GM12878 (cell line): ENCODE data around the gene CRY1. TPM values are rescaled to one million over a fixed set of nuclear protein-coding genes. Genes with fewer than 3 reads are reported as not detected.

Experiments used
- ATAC-seq: fragments of 200-7000 bp; cut with Tn5 transposase; 3 replicates; pipeline ENCODE4 v1.9.1; 2020; ENCODE audit warnings: mild to moderate bottlenecking, moderate library complexity
- BruUV-seq: library from RNA; stranded (reverse); fragments of 400-500 nt; replicated peaks from 2 replicates; lab custom pipeline; 2021; lab: Mats Ljungman, UMichigan
- CTCF ChIA-PET: fragments of 300-600 bp; sonication (Branson Sonifier 250); formaldehyde crosslinking; extraction: SDS; loops from one replicate; lab custom pipeline; 2021; ENCODE audit warnings: inconsistent platforms; lab: Yijun Ruan, JAX
- POLR2A ChIA-PET: fragments of 350-600 bp; formaldehyde crosslinking; extraction: SDS; loops from one replicate; lab custom pipeline; 2021; ENCODE audit warnings: inconsistent platforms; lab: Charles Lee
- RAD21 ChIA-PET: fragments of 300-600 bp; sonication (Branson Sonifier 250); formaldehyde crosslinking; loops from one replicate; lab custom pipeline; 2023; ENCODE audit warnings: antibody characterized with exemption; ENCODE audit not compliant: unreplicated experiment; lab: Charles Lee
- SMC1A ChIA-PET: fragments of 300-600 bp; sonication (Branson Sonifier 250); formaldehyde crosslinking; loops from one replicate; lab custom pipeline; 2023; ENCODE audit not compliant: unreplicated experiment, uncharacterized antibody; lab: Charles Lee
- DNase-seq: peaks from one replicate; pipeline ENCODE4 v3.0.0-alpha.2; 2011; ENCODE audit warnings: low read depth, low spot score
- FAIRE-seq: peaks from 3 replicates; lab custom pipeline; 2011; peaks lifted over from hg19 to GRCh38; lab: Jason Lieb, UNC
- H2AFZ ChIP-seq: 2 replicates; pipeline ENCODE4 v1.6.0; 2011; ENCODE audit warnings: low read depth, low read length, control low read depth; ENCODE audit not compliant: control insufficient read depth
- H3K27ac ChIP-seq: 2 replicates; pipeline ENCODE4 v1.5.1; 2011; ENCODE audit warnings: control low read depth; ENCODE audit not compliant: control insufficient read depth, insufficient read depth
- H3K27me3 ChIP-seq, 2 experiments: replicated peaks in 1 of 2; 2 replicates each; pipeline versions ENCODE4 v1.6.0 to v1.6.1; 2011; ENCODE audit warnings: low read length in 1 of 2; ENCODE audit not compliant: control insufficient read depth in 2 of 2, insufficient read depth in 2 of 2
- H3K36me3 ChIP-seq, 2 experiments: 2 replicates each; pipeline ENCODE4 v1.5.1; 2011; ENCODE audit warnings: low read length in 1 of 2; ENCODE audit not compliant: control insufficient read depth in 2 of 2, insufficient read depth in 2 of 2
- H3K4me1 ChIP-seq: 2 replicates; pipeline ENCODE4 v1.6.1; 2011; ENCODE audit warnings: mild to moderate bottlenecking, low read length, moderate library complexity, mixed read lengths; ENCODE audit not compliant: control insufficient read depth, insufficient read depth
- H3K4me2 ChIP-seq: 2 replicates; pipeline ENCODE4 v1.6.0; 2011; ENCODE audit warnings: control low read depth; ENCODE audit not compliant: control insufficient read depth, insufficient read depth
- H3K4me3 ChIP-seq: fragments of 200-600 bp; sonication (generic); 2 replicates; pipeline ENCODE4 v1.5.1; 2016
- H3K79me2 ChIP-seq: 2 replicates; pipeline ENCODE4 v1.6.0; 2011; ENCODE audit warnings: low read length; ENCODE audit not compliant: control insufficient read depth, insufficient read depth
- H3K9ac ChIP-seq: 2 replicates; pipeline ENCODE4 v1.8.0; 2011; ENCODE audit warnings: low read length, control low read depth, mixed read lengths; ENCODE audit not compliant: control insufficient read depth, insufficient read depth
- H3K9me3 ChIP-seq: replicated peaks from 3 replicates; pipeline ENCODE4 v1.5.1; 2011; ENCODE audit warnings: mild to moderate bottlenecking, low read length; ENCODE audit not compliant: control insufficient read depth, insufficient read depth
- H4K20me1 ChIP-seq: 2 replicates; pipeline ENCODE4 v1.6.0; 2011; ENCODE audit not compliant: control insufficient read depth, insufficient read depth
- BACH1 ChIP-seq: fragments of 450-650 bp; IDR thresholded peaks from 2 replicates; pipeline ENCODE4 v1.6.1; 2017; ENCODE audit warnings: mild to moderate bottlenecking, borderline replicate concordance
- EP300 ChIP-seq, 2 experiments: fragments of 150-350 bp in 1 of 2; IDR thresholded peaks; 2 replicates each; pipeline ENCODE4 v1.6.1; 2011 to 2012; ENCODE audit warnings: low read depth in 2 of 2, low read length in 2 of 2, borderline replicate concordance in 1 of 2, improper control_type of control experiment in 1 of 2, inconsistent platforms in 1 of 2; ENCODE audit not compliant: control insufficient read depth in 1 of 2
- HDAC2 ChIP-seq: fragments of 200-600 bp; sonication (generic); IDR thresholded peaks from 2 replicates; pipeline ENCODE4 v1.6.1; 2017
- IRF4 ChIP-seq: IDR thresholded peaks from 2 replicates; pipeline ENCODE4 v1.6.1; 2011; ENCODE audit warnings: low read depth, low read length
- KAT2A ChIP-seq: conservative IDR thresholded peaks from 2 replicates; pipeline ENCODE4 v1.6.1; 2011; ENCODE audit warnings: low read depth, low read length; ENCODE audit not compliant: control insufficient read depth
- NBN ChIP-seq: fragments of 450-650 bp; IDR thresholded peaks from 2 replicates; pipeline ENCODE4 v1.6.1; 2016
- RELA ChIP-seq: fragments of 450-650 bp; IDR thresholded peaks from 2 replicates; pipeline ENCODE4 v1.8.0; 2014; ENCODE audit warnings: borderline replicate concordance; ENCODE audit not compliant: partially characterized antibody
- YY1 ChIP-seq: IDR thresholded peaks from 2 replicates; pipeline ENCODE4 v1.6.1; 2011; ENCODE audit warnings: low read depth, mild to moderate bottlenecking, low read length
- ZBTB4 ChIP-seq: fragments of 450-650 bp; formaldehyde crosslinking; IDR thresholded peaks from 2 replicates; pipeline ENCODE4 v1.4.0; 2022; ENCODE audit warnings: mild to moderate bottlenecking, moderate library complexity
- ZBTB40 ChIP-seq: fragments of 450-650 bp; IDR thresholded peaks from 2 replicates; pipeline ENCODE4 v1.6.1; 2016; ENCODE audit warnings: mild to moderate bottlenecking, moderate library complexity, borderline replicate concordance
- ZNF384 ChIP-seq: IDR thresholded peaks from 2 replicates; pipeline ENCODE4 v1.6.1; 2012; ENCODE audit warnings: low read depth, mild to moderate bottlenecking, low read length, improper control_type of control experiment, borderline replicate concordance
- WGBS: methylation state at CpG from one replicate; pipeline ENCODE4 v1.1.6; 2016; ENCODE audit warnings: low lambda C conversion rate; ENCODE audit not compliant: insufficient replicate concordance, insufficient coverage; ENCODE audit errors: missing lambda C conversion rate; 5-methylcytosine and 5-hydroxymethylcytosine counted together
- in situ Hi-C: fragments of 300-500 bp; cut with MboI; formaldehyde crosslinking; loops from 9 replicates; pipeline ENCODE4 v1.14.3; 2018; ENCODE audit warnings: mixed read lengths
- intact Hi-C: fragments of 100-400 bp; cut with micrococcal nuclease; formaldehyde crosslinking; loops from one replicate; pipeline ENCODE4 v1.14.2; 2022; ENCODE audit not compliant: unreplicated experiment
- polyA plus RNA-seq, 11 experiments: library from polyadenylated mRNA; depleted of rRNA in 4 of 11; unstranded in 6 of 11; stranded (reverse) in 5 of 11; fragments of >200 nt; fragmentation: Nextera tagmentation in 4 of 11; fragmentation: Illumina TruSeq in 1 of 11; extraction: Ambion mirVana in 4 of 11; extraction: Trizol in 1 of 11; gene quantifications; 1 replicate in 1 of 11; 2 replicates in 10 of 11; pipeline versions ENCODE4 v1.2.1 to v1.2.3, GENCODE V29; 2011 to 2016; ENCODE audit warnings: inconsistent platforms in 2 of 11, missing spikeins in 2 of 11, low read depth in 1 of 11
- total RNA-seq, 4 experiments: library from RNA; depleted of rRNA in 3 of 4; stranded (reverse); fragments of >200 nt in 3 of 4; fragmentation: Illumina TruSeq in 1 of 4; extraction: Trizol in 1 of 4; gene quantifications; 2 replicates each; pipeline versions ENCODE4 v1.2.1 to v1.2.3, GENCODE V29; 2013 to 2021
- TF ChIP-seq, protein P1 (sequence below): IDR thresholded peaks from 2 replicates; pipeline ENCODE4 v1.6.1; 2012; ENCODE audit warnings: low read length, inconsistent platforms
- TF ChIP-seq, protein P2 (sequence below): fragments of 450-650 bp; IDR thresholded peaks from 2 replicates; pipeline ENCODE4 v1.6.1; 2016; ENCODE audit warnings: mild to moderate bottlenecking
- TF ChIP-seq, protein P3 (sequence below): IDR thresholded peaks from 2 replicates; pipeline ENCODE4 v1.6.1; 2011; ENCODE audit warnings: mild to moderate bottlenecking, low read depth, low read length, moderate library complexity; ENCODE audit not compliant: insufficient replicate concordance

The CRY1 gene
- total and polyA plus RNA-seq, 10 of the 15 experiments (the other 5 are each of a cell fraction or from before 2014, with no cell fraction given), result 1.6 to 10.9 (median 5.4) TPM

- in situ Hi-C loops, result no loop called here
- SMC1A ChIA-PET, result interaction anchor here (0.6 kb wide), 1 partner anchor 571 kb away, joined by 3 read pairs; no protein-coding TSS in a partner anchor
- no peak for DNase-seq
- no peak for TF ChIP-seq ZBTB40
- no peak for TF ChIP-seq NBN
- no peak for TF ChIP-seq ZNF384
- TF ChIP-seq KAT2A, result no peak
- TF ChIP-seq ZBTB4 (CRISPR knock-in tag), result no peak
- TF ChIP-seq IRF4, result no peak
- TF ChIP-seq, protein P1, sequence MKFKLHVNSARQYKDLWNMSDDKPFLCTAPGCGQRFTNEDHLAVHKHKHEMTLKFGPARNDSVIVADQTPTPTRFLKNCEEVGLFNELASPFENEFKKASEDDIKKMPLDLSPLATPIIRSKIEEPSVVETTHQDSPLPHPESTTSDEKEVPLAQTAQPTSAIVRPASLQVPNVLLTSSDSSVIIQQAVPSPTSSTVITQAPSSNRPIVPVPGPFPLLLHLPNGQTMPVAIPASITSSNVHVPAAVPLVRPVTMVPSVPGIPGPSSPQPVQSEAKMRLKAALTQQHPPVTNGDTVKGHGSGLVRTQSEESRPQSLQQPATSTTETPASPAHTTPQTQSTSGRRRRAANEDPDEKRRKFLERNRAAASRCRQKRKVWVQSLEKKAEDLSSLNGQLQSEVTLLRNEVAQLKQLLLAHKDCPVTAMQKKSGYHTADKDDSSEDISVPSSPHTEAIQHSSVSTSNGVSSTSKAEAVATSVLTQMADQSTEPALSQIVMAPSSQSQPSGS, result no peak
- TF ChIP-seq BACH1, result no peak
- TF ChIP-seq HDAC2, result no peak
- no peak for TF ChIP-seq YY1
- TF ChIP-seq, protein P2, sequence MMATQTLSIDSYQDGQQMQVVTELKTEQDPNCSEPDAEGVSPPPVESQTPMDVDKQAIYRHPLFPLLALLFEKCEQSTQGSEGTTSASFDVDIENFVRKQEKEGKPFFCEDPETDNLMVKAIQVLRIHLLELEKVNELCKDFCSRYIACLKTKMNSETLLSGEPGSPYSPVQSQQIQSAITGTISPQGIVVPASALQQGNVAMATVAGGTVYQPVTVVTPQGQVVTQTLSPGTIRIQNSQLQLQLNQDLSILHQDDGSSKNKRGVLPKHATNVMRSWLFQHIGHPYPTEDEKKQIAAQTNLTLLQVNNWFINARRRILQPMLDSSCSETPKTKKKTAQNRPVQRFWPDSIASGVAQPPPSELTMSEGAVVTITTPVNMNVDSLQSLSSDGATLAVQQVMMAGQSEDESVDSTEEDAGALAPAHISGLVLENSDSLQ, result no peak
- TF ChIP-seq EP300 (IDR thresholded peaks at IDR 0.05; ENCODE audit: borderline replicate concordance in 1 of 2, control insufficient read depth in 1 of 2, low read depth in 2 of 2, low read length in 2 of 2), result no peak
- TF ChIP-seq RELA, result no peak
- TF ChIP-seq, protein P3, sequence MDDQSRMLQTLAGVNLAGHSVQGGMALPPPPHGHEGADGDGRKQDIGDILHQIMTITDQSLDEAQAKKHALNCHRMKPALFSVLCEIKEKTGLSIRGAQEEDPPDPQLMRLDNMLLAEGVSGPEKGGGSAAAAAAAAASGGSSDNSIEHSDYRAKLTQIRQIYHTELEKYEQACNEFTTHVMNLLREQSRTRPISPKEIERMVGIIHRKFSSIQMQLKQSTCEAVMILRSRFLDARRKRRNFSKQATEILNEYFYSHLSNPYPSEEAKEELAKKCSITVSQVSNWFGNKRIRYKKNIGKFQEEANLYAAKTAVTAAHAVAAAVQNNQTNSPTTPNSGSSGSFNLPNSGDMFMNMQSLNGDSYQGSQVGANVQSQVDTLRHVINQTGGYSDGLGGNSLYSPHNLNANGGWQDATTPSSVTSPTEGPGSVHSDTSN, result no peak
Observed at GRCh38 chr12:107035733-107036132, 57.6 kb downstream of the CRY1 start.

More at GRCh38 chr12:107035733-107036132, 57.6 kb downstream of the CRY1 start:
- Histone ChIP-seq H3K9me3 (no peaks in the 10 kb centered on the region), H2AFZ (no peak overlapping the region), H3K9ac (no peak overlapping the region), H3K4me2 (no peak overlapping the region), H3K79me2 (no peaks in the 10 kb centered on the region), H3K27me3 (no peaks in the 10 kb centered on the region), H3K36me3 (no peaks in the 10 kb centered on the region), H3K27ac (no peak overlapping the region), H3K4me3 (no peak overlapping the region), H3K4me1 (no peaks in the 10 kb centered on the region), H4K20me1 (no peaks in the 10 kb centered on the region)
- ATAC-seq (no peak), FAIRE-seq (no peak)
- intact Hi-C loops, result no loop called here
- BruUV-seq, result no TSS peak
- ChIA-PET RAD21 (no interaction called here), POLR2A (no interaction called here), CTCF (no interaction called here)
- 73% methylated on average over 2 of the region's 2 CpGs for WGBS
